Fibroblast of skin of right quadriceps (primary cell): ENCODE results near the gene PARD3.

Source experiments
- DNase-seq: peaks from one replicate; pipeline ENCODE4 v3.0.0-alpha.2; 2013

Gene PARD3

GRCh38 chr10:34139559-34139958 lies 675.5 kb downstream of the PARD3 start:
- DNase-seq = peak; percentile 54

DNA sequence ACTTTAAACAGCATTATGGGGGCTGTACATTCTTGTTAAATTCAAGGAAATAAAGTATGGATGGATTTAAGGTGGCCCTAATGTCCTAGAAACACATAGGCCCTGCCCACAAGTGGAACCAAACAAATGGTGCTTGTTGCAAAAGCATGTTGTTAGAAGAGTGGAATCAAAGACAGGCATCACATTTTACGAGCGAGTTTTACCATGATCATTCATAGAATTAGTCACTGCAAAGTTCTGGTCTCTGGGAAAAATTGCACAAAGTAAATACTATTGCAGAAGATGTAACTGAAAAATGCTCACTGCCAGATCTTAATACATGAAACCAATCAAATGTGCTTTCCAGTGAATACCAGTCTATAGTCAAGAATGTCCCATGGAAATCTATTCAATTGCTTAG lies 677.1 kb downstream of the PARD3 start:
- DNase-seq = peak; percentile 48

DNA sequence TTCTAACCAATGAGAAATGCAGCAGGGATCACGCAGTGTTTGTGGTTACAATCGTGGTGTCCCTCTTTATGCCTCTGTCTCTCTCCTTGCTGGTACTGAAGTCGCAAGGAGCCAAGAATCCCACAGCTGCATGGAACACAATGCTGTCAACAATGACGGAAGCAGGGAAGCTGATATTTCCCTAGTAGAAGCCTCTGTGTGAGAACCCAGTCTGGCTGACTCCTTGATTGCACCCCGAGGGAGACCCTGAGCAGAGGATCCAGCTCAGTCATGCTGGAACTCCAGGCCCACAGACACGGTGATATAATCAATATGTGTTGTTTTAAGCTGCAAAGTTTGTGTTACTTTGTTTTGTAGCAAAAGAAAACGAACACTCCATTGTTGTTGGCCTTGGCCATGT lies 677.9 kb downstream of the PARD3 start:
- no peak for DNase-seq

DNA sequence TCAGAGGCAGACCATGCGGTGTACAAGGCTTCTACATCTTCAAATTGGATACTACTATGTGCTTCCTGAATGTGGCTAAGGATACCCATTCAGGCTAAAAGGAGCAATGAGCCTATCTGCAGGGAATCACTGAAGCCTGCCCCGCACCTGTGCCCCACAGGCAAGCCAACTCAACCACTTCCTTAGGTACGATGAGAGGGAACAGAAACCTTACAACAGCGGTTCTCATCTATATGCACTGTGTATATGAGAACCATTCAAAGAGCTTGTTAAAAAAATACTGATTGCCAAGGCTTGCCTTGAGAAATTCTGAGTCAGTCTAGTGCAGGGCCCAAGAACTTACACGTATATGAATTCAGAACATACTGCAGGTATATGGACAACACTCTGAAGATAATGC lies 679.6 kb downstream of the PARD3 start:
- no peak for DNase-seq

DNA sequence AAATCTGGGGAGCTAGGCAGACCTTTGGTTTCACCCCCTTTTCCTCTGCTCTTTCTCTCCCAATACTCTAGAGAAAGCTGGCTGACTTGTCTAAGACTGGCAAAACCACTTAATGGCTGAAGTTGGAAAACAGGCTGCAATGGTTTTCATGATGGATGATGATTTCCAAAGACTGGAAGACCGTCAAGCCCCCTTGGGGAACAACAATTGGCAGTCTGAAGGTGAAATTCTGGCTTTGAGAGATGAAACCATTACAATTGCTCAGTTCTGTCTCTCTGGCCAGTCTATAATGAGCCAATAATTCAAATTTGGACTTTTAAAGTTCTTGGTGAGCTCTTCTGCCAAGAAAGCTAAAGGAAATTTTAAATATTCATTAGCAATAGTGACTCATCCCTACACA lies 680.5 kb downstream of the PARD3 start:
- DNase-seq = no peak

DNA sequence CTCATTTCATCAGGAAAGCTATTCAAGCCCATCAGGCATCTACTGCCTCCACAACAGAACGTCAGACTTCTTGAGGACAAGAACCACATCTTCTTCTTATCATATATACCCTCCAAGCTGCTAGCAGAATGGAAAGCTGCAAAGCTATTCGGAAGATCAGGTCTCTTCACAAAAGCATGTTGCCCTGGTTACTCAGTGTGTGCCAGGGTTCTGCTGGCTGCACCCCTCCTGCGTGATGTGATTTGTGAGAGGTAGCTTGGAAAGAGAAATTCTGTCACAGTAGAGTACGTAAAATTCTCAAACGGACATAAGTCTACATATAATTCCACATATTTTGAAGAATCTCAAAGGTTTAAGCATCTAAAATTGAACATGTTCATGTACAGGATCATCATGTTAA lies 681.7 kb downstream of the PARD3 start:
- DNase-seq = no peak

DNA sequence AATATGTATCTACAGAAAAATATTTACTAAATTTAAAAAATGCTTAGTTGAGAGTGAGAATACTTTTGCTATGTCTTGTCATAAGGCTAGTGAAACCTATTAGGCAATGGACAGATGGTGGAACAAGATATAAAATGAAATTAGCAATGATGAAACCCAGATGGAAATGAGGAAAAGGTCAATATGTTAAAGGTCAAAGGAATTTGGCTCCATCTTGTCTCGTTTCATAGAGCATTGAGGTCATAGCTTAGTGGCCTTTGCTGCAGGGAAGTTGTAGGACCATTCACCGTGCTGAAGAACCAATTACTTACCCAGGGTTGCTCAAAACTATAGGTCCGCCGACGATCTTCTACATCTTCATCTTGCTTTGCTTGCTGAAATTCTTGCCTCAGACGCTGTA lies 683.9 kb downstream of the PARD3 start:
- no peak for DNase-seq

GRCh38 chr10:34127676-34128075 lies 687.4 kb downstream of the PARD3 start:
- DNase-seq = no peak

GRCh38 chr10:34126371-34127151 lies 688.5 kb downstream of the PARD3 start:
- DNase-seq = no peak

DNA sequence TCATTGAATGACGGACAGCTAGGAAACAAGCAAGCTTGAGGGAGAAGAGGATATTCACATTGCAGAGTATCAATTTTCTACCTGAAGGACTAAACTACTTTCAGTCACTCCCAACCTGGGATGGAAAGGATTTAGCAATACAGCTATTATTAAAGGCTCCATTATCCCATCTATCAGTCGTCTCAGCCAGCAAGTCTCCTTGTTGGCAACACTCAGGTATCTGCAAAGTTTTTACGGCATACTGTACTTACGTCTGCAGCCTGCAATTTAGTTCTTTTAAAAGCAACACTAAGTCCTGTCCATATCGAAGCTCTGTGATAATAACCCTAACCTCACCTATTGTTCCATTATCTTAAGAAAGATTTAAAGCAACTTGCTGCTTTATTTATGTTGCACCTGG lies 689.4 kb downstream of the PARD3 start:
- DNase-seq = no peak

DNA sequence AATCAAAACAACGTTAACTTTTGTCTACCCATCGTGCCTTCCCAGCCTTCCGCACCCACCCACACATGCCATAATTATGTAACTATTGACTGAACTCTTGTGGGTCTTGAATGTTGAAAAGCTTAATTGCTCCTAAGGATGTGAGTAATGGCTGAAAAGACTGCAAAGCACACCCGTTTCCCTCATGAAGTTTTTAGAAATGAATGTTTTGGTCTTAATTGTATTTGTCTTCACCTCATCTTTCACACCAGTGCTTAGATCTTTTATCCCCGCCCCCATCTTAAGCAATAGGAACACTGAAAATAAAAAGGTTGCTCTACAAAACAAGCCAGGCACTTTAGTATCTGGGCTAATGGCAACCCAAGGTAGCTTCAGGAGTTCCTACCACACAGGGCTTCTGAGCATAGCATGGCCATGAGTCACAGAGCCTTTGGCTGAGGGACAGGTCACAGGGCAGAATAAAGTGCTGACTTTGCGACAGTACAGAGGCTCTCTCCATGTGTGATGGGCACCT lies 690.5 kb downstream of the PARD3 start:
- peak; percentile 88 for DNase-seq

DNA sequence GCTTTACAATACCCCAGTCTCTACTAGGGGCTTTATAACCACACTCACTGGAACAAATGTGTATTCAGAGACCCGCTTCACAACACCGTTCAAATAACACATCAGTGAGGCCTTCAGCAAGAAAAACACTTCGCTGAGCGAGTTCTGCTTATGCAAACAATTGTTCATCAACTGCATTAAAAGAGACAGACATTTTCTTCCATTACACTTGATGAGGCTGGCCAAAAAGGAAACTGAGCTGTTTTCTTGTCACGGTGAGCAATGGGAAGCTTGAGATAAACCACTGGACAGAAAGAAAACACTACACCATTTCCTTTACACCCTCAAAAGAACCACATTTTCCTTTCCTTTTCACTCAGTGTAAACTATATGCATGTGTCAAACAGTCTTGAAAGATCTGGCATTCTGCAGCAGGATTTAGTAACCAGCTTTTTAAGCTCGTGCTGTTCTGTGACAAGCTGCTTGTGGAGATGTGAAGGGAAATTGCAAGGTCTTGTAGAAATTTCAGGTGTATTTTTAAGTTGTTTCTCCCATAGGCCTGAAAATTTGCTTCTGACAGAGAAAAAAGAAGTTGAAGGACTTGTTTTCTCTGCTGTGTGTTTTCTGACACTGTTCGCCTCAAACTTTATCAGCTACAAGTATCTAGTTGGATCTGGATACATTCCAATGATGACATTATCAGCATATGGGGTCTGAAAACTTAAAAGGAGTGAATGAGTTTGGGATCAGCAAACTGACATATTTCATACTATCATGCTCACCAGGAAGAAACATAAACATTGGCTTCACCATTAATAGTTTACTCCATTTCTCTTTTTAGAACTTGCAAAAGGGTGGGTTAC lies 693.1 kb downstream of the PARD3 start:
- peak; percentile 47 for DNase-seq

DNA sequence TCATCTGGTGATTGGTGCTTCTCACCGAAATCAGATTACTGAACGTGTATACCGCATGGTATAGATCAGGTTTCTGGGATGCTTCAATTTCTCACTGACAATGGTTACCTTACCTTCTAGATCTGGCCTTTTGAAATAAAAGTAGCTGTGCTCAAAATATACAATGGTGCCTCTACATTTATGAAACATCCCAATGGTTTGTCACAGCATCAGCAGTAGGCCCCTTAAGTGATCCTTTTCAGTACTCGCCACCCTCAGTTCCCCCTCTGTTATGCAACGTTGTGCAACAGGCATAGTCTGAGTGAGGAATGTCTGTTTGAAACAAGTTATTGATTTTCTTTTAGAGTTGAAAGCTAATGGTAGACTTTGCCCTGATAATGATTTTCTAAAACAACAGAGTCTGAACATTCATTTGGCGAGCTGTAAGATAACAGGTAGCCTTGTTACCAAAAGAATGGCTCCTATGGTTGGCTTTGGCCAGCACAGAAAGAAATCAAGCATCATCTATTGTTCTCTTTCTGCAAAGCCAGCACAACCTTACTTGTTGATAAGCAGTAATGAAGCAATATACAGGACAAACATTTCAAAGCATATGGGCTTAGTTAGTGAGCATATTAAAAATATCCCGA lies 693.9 kb downstream of the PARD3 start:
- DNase-seq = no peak

- no peak for DNase-seq
Measured at GRCh38 chr10:34119456-34119855, 695.6 kb downstream of the PARD3 start.

GRCh38 chr10:34116681-34117271 lies 698.3 kb downstream of the PARD3 start:
- DNase-seq = no peak

- DNase-seq = no peak
Measured at GRCh38 chr10:34116220-34116641, 698.9 kb downstream of the PARD3 start.

DNA sequence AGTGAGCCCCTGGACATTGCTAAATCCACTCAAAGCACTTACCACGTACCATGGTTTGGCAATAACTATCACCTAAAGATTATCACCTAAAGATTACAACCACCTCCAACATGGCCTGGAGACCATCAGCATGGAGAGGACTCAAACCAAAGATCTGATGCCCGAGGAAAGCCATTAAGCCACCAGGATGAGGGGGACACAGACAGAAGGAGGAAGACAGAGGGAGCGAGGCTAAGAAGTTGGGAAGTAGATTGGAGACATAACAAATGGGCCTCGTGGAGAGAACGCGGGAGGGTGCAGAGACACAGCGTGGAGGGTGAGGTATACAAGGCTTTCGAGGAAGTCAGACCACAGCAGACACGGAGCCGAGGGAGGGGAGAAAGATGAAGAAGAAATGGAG lies 700.2 kb downstream of the PARD3 start:
- no peak for DNase-seq

DNA sequence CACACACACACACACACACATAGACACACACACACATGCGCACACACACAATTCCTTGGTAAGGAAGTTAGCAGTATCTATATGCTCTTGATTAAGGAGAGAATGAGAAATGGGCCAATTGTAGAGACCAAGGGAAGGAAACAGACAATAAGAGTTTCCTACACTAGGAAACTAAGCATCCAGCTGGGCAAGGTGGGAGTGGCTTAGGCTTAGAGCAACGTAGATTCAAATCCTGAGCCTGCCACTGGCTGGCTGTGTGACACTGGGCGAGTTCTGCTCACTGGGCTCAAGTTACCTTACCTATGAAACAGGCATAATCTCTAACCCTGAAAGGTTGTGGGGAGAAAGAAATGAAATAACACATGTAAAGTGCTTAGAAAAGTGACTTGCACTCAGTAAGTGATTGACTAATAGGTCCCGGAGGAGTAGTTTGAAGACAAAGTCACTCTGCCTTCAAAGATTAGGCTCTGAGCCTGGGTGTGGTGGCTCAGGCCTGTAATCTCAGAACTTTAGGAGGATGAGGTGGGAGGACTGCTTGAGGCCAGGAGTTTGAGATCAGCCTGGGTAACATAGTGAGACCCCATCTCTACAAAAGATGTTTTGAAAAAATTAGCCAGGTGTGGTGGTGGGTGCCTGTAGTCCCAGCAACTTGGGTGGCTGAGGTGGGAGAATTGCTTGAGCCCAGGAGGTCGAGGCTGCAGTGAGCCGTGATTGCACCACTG lies 701.4 kb downstream of the PARD3 start:
- no peak for DNase-seq

- DNase-seq = peak; percentile 84
Measured at GRCh38 chr10:34112171-34112782, 702.8 kb downstream of the PARD3 start.

DNA sequence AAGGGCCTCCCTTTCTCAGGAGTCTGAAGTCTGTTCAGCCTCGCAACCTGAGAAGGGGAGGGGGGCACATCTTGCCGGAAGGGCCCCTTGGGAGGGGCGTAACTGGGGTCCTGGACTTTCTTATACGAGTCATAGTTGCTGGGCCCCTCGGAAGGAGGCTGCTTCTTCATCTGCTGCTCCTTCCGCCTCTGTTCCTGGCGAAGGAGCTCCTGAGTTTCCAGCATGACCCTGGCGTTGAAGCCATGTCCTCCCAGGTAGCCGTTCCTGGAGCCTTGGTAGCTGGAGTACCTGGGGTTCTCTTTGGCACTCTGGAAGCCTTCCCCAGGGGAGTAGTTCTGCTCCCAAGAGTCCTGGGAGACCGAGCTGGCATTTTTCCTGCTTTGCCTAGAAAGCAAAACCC lies 703.9 kb downstream of the PARD3 start:
- DNase-seq = no peak

DNA sequence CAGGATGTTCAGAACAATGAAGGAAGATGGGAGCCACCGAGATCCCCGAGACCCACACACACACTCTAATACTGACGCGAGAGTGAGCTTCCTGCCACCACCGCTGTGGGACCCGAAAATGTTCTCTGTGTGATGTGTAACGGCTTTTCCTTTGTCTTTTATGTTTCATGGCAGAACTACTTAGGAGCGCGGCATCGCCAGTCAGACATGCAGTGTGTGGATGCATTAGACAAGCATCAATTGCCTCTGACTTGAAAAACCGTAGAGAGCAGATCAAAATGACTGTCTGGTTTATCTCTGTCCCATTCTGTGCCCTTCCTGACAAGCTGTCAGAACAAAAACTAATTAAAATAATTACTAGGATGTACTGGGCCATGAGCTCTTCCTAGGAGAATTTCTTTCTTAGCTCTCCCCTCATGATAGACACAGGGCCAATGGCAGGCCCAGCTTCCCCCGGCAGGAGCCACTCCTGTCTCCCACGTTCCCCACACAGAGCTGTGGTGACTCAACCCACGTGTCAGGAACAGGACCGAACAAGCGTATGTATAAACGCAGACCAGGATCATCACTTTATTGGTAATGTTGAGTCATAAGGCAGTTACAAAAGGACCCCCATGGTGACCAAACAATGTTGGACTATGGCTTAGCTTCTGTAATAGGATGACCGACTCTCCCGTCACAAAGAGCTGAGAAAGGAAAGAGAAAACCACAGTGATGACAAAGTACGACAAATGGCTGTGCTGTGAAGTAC lies 705.0 kb downstream of the PARD3 start:
- DNase-seq = peak; percentile 90
